GM12891 (cell line): ENCODE measurements around the gene ZNF644.

ENCODE experiments used
- PAX5 ChIP-seq: IDR thresholded peaks from 2 replicates; pipeline ENCODE4 v1.6.1; 2011; ENCODE audit warnings: low read length, moderate library complexity, mild to moderate bottlenecking; ENCODE audit not compliant: insufficient read depth, severe bottlenecking
- POLR2A ChIP-seq: IDR thresholded peaks from 2 replicates; pipeline ENCODE4 v1.6.1; 2011; ENCODE audit warnings: low read depth, low read length, control low read depth
- POLR2AphosphoS5 ChIP-seq: IDR thresholded peaks from 2 replicates; pipeline ENCODE4 v1.6.1; 2011; ENCODE audit warnings: low read depth, low read length, control low read depth
- SPI1 ChIP-seq: IDR thresholded peaks from 2 replicates; pipeline ENCODE4 v1.6.1; 2011; ENCODE audit warnings: low read depth, low read length, control low read depth
- TAF1 ChIP-seq: IDR thresholded peaks from 2 replicates; pipeline ENCODE4 v1.6.1; 2011; ENCODE audit warnings: low read depth, low read length, control low read depth

- TF ChIP-seq PAX5 = no peak
- TF ChIP-seq TAF1 = no peak
- no peak for TF ChIP-seq POLR2AphosphoS5
- TF ChIP-seq POLR2A = no peak
- no peak for TF ChIP-seq SPI1
Observed at GRCh38 chr1:91004145-91004544, 17.7 kb downstream of the ZNF644 start.
